HEK293 (cell line): ENCODE measurements around the gene ACADVL.

ENCODE experiments used
- CTCF ChIA-PET: fragments of 350-600 bp; formaldehyde crosslinking; extraction: SDS; loops from one replicate; lab custom pipeline; 2021; ENCODE audit warnings: antibody characterized with exemption; lab: Yijun Ruan, JAX
- POLR2A ChIA-PET: fragments of 300-600 bp; formaldehyde crosslinking; extraction: SDS; loops from one replicate; lab custom pipeline; 2020; ENCODE audit warnings: antibody characterized with exemption, inconsistent platforms; lab: Yijun Ruan, JAX
- H3K27ac ChIP-seq: fragments of 200-500 bp; sonication (Bioruptor generic); 2 replicates; pipeline ENCODE4 v1.5.1; 2014; ENCODE audit warnings: low read depth, low read length, control low read depth, inconsistent platforms; ENCODE audit errors: extremely low read depth
- H3K36me3 ChIP-seq, 2 experiments: fragments of 200-500 bp in 1 of 2; sonication (Bioruptor generic) in 1 of 2; 1 replicate in 1 of 2; 2 replicates in 1 of 2; pipeline ENCODE4 v1.5.1; 2014 to 2017; ENCODE audit warnings: inconsistent platforms in 2 of 2, low read length in 2 of 2; ENCODE audit not compliant: control insufficient read depth in 2 of 2, insufficient read depth in 1 of 2
- H3K4me1 ChIP-seq: fragments of 200-500 bp; sonication (Bioruptor generic); 2 replicates; pipeline ENCODE4 v1.5.1; 2014; ENCODE audit warnings: mild to moderate bottlenecking, low read length, inconsistent platforms; ENCODE audit not compliant: control insufficient read depth, insufficient read depth
- H3K4me3 ChIP-seq: 2 replicates; pipeline ENCODE4 v1.5.1; 2011; ENCODE audit warnings: low read depth, mild to moderate bottlenecking, control low read depth, low read length, moderate library complexity
- H3K9me3 ChIP-seq: fragments of 200-500 bp; sonication (Bioruptor generic); 2 replicates; pipeline ENCODE4 v1.5.1; 2014; ENCODE audit warnings: low read depth, low read length, inconsistent platforms; ENCODE audit not compliant: control insufficient read depth, insufficient read depth
- ATF2 ChIP-seq: fragments of 450-650 bp; formaldehyde crosslinking; IDR thresholded peaks from 2 replicates; pipeline ENCODE4 v1.5.1; 2016; ENCODE audit warnings: missing biosample characterization, missing genetic modification characterization, low read depth
- EGR2 ChIP-seq: fragments of 450-650 bp; formaldehyde crosslinking; IDR thresholded peaks from 2 replicates; pipeline ENCODE4 v1.5.1; 2016; ENCODE audit warnings: low read depth, missing biosample characterization, missing genetic modification characterization
- KLF16 ChIP-seq: fragments of 450-650 bp; formaldehyde crosslinking; IDR thresholded peaks from 2 replicates; pipeline ENCODE4 v1.5.1; 2017; ENCODE audit warnings: missing biosample characterization, missing genetic modification characterization
- SCRT2 ChIP-seq: fragments of 450-650 bp; formaldehyde crosslinking; IDR thresholded peaks from 2 replicates; pipeline ENCODE4 v1.5.1; 2016; ENCODE audit warnings: missing biosample characterization, missing genetic modification characterization
- YY2 ChIP-seq: fragments of 450-650 bp; formaldehyde crosslinking; IDR thresholded peaks from 2 replicates; pipeline ENCODE4 v1.5.1; 2016; ENCODE audit warnings: missing biosample characterization, missing genetic modification characterization
- ZBTB11 ChIP-seq: fragments of 450-650 bp; formaldehyde crosslinking; conservative IDR thresholded peaks from 2 replicates; pipeline ENCODE4 v1.5.1; 2016; ENCODE audit warnings: low read depth, missing biosample characterization, missing genetic modification characterization
- ZBTB20 ChIP-seq: fragments of 450-650 bp; formaldehyde crosslinking; IDR thresholded peaks from 2 replicates; pipeline ENCODE4 v1.5.1; 2016; ENCODE audit warnings: missing biosample characterization, missing genetic modification characterization
- ZNF121 ChIP-seq: fragments of 450-650 bp; formaldehyde crosslinking; IDR thresholded peaks from 2 replicates; pipeline ENCODE4 v1.5.1; 2016; ENCODE audit warnings: missing biosample characterization, missing genetic modification characterization
- ZNF248 ChIP-seq: fragments of 450-650 bp; formaldehyde crosslinking; IDR thresholded peaks from 2 replicates; pipeline ENCODE4 v1.5.1; 2017; ENCODE audit warnings: missing biosample characterization, missing genetic modification characterization
- ZNF510 ChIP-seq: fragments of 450-650 bp; formaldehyde crosslinking; IDR thresholded peaks from 2 replicates; pipeline ENCODE4 v1.5.1; 2018; ENCODE audit warnings: mild to moderate bottlenecking, missing genetic modification characterization, missing biosample characterization; ENCODE audit not compliant: insufficient replicate concordance
- ZNF513 ChIP-seq: fragments of 450-650 bp; IDR thresholded peaks from 2 replicates; pipeline ENCODE4 v1.5.1; 2018; ENCODE audit warnings: missing biosample characterization, missing genetic modification characterization
- ZNF518A ChIP-seq: fragments of 450-650 bp; formaldehyde crosslinking; conservative IDR thresholded peaks from 2 replicates; pipeline ENCODE4 v1.5.1; 2016; ENCODE audit warnings: low read depth, missing biosample characterization, missing genetic modification characterization
- ZNF561 ChIP-seq: fragments of 450-650 bp; IDR thresholded peaks from 2 replicates; pipeline ENCODE4 v1.5.1; 2018; ENCODE audit warnings: missing biosample characterization, missing genetic modification characterization, borderline replicate concordance
- ZNF639 ChIP-seq: fragments of 450-650 bp; formaldehyde crosslinking; IDR thresholded peaks from 2 replicates; pipeline ENCODE4 v1.5.1; 2016; ENCODE audit warnings: missing biosample characterization, missing genetic modification characterization
- ZNF658 ChIP-seq: fragments of 450-650 bp; formaldehyde crosslinking; IDR thresholded peaks from 2 replicates; pipeline ENCODE4; 2016; ENCODE audit warnings: missing biosample characterization, missing genetic modification characterization
- ZSCAN5A ChIP-seq: fragments of 450-650 bp; formaldehyde crosslinking; IDR thresholded peaks from 2 replicates; pipeline ENCODE4 v1.5.1; 2016; ENCODE audit warnings: missing biosample characterization, missing genetic modification characterization
- TF ChIP-seq, protein P1 (sequence below): fragments of 450-650 bp; formaldehyde crosslinking; IDR thresholded peaks from 2 replicates; pipeline ENCODE4 v1.5.1; 2016; ENCODE audit warnings: missing biosample characterization, missing genetic modification characterization
- TF ChIP-seq, protein P2 (sequence below): fragments of 450-650 bp; formaldehyde crosslinking; IDR thresholded peaks from 2 replicates; pipeline ENCODE4 v1.5.1; 2016; ENCODE audit warnings: missing biosample characterization, missing genetic modification characterization

Gene ACADVL

DNA sequence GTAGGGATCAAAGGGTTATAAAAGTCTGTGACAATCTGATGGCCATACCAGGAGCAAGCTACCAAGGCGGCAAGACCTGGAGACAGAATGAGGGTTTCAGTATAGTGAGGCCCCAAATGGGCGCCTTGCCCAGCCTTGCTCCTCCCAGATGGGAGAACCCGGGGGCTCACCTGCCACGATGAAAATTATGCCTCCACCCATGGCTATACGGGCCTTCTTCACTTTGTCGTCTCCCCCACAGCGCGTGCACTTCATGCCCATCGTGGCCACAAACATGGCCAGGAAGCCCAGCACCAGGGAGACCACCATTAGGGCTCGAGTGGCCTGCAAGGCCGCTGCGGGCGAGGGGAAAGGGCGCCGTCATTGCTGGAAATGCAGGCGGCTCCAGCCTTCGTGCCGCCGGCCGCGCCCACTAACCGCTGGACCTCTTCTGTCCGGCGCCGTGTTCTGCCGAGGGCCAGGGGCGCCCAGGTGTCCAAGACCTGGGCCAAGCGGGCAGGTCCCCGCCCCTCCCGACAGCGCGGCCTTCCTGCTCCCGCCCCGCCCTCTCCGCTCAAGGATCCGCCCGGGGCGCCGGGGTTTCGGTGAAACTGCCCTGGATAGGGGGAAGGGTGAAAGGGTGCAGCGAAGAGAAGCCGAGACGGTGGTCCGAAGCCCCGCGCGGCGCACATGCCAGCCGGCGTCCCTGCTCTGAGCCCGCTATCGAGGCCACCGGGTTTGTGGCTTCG lies 41.1 kb downstream of the ACADVL start:
- Histone ChIP-seq H3K27ac (peak overlapping the region; percentile 5; the same call in 1 of the 2 replicates), H3K9me3 (no peaks in the 10 kb centered on the region), H3K4me3 (peak overlapping the region; percentile 40), H3K4me1 (peaks cover 18% of the 10 kb centered on the region), H3K36me3 (peaks cover 20 to 47% of the 10 kb centered on the region in 2 experiments; a peak in 2 of 3 replicates)
- CTCF ChIA-PET, result interaction anchor here (0.6 to 1.4 kb wide), 2 partner anchors 20 to 36 kb away, joined by 3 to 4 read pairs; no protein-coding TSS in a partner anchor
- POLR2A ChIA-PET, result interaction anchor here (0.7 to 0.9 kb wide), 2 partner anchors 19 to 21 kb away, joined by 3 to 5 read pairs; partner anchors contain the start of gene GABARAP
- TF ChIP-seq EGR2 (tag by site-specific recombination) (no peak), ZNF561 (tag by site-specific recombination) (no peak), ATF2 (tag by site-specific recombination) (no peak), ZBTB20 (tag by site-specific recombination) (no peak), ZNF510 (no peak), ZNF639 (tag by site-specific recombination) (no peak), ZNF513 (no peak), ZNF658 (tag by site-specific recombination) (no peak), KLF16 (tag by site-specific recombination) (no peak), SCRT2 (tag by site-specific recombination) (no peak), YY2 (tag by site-specific recombination) (no peak), ZSCAN5A (tag by site-specific recombination) (no peak), ZNF121 (tag by site-specific recombination) (no peak), ZNF518A (no peak), ZBTB11 (no peak), ZNF248 (no peak)
- TF ChIP-seq, protein P1, sequence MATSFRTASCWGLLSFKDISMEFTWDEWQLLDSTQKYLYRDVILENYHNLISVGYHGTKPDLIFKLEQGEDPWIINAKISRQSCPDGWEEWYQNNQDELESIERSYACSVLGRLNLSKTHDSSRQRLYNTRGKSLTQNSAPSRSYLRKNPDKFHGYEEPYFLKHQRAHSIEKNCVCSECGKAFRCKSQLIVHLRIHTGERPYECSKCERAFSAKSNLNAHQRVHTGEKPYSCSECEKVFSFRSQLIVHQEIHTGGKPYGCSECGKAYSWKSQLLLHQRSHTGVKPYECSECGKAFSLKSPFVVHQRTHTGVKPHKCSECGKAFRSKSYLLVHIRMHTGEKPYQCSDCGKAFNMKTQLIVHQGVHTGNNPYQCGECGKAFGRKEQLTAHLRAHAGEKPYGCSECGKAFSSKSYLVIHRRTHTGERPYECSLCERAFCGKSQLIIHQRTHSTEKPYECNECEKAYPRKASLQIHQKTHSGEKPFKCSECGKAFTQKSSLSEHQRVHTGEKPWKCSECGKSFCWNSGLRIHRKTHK (tag by site-specific recombination), result no peak
- TF ChIP-seq, protein P2, sequence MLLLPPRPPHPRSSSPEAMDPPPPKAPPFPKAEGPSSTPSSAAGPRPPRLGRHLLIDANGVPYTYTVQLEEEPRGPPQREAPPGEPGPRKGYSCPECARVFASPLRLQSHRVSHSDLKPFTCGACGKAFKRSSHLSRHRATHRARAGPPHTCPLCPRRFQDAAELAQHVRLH (tag by site-specific recombination), result no peak
